Right renal pelvis (tissue), 4 donors: ENCODE results near the gene KNDC1. TPM values are rescaled to one million over a fixed set of nuclear protein-coding genes. Genes with fewer than 3 reads are reported as not detected.
"Not testable (repeated sequence)": the region's sequence is repeated elsewhere in the genome, so short reads cannot be mapped to it uniquely, and the experiment has no call there.

ENCODE experiments used
- DNase-seq, 4 donors: peaks; one replicate each; pipeline ENCODE4 v3.0.0-alpha.2; 2013; ENCODE audit warnings: low read depth in 4 of 4, low spot score in 3 of 4, missing footprints in 1 of 4
- polyA plus RNA-seq, 4 donors: library from polyadenylated mRNA; unstranded; fragments of 120-200 nt; gene quantifications; one replicate each; pipeline ENCODE4 v1.2.1, GENCODE V29; 2013; ENCODE audit not compliant: insufficient read length in 4 of 4

KNDC1 gene
- polyA plus RNA-seq, 4 donors = 5.9 to 9.9 (median 7.1) TPM

- DNase-seq = no peak
Observed at GRCh38 chr10:133139551-133140065, 20.4 kb upstream of the KNDC1 start.

- DNase-seq = no peak
Observed at GRCh38 chr10:133140417-133141143, 19.4 kb upstream of the KNDC1 start.

- DNase-seq = no peak
Observed at GRCh38 chr10:133141144-133141957, 18.7 kb upstream of the KNDC1 start.

GRCh38 chr10:133141958-133142340, 18.1 kb upstream of the KNDC1 start:
- DNase-seq = no peak

- no peak for DNase-seq
Observed at GRCh38 chr10:133142523-133143199, 17.4 kb upstream of the KNDC1 start.

- no peak for DNase-seq
Observed at GRCh38 chr10:133143200-133143533, 16.9 kb upstream of the KNDC1 start.

DNA sequence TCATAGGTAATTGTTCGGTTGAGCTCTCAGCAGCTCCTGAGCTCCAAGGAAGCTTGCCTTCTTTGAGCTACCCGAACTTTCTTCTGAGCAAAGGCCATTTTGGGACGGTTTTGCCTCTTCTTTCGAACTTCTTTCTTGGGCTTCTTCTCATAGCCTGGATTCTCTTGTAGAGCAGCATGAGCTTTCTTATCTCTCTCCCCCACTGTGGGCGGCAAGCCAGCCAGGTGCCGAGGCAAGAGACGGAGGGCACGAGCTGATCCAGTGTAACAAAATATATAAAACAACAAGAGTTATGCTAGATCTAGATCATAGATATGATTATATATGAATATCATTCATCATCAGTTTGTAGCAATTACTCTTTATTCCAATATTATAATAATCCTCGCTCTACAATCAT, 16.5 kb upstream of the KNDC1 start:
- no peak for DNase-seq

DNA sequence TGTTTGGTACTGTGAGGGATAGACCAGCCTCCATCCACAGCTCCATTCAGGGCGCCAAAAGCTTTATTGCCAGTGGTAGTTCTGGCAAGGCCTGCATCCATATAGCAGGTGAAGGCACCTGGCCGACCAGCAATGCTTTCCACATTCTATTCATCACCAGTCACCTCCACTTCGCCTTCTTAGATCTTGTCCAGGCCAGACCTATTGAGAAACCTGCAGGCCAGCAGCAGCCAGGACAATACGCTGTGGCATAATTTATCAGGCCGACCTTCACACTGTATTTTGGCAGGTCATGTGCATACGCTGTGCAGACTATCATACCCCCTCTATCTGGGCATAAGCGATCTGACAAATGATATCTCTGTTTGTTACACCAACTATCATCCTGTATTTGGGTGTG, 15.2 kb upstream of the KNDC1 start:
- DNase-seq = no peak

- DNase-seq = no peak
Observed at GRCh38 chr10:133150226-133150625, 9.8 kb upstream of the KNDC1 start.

GRCh38 chr10:133150656-133151055, 9.4 kb upstream of the KNDC1 start:
- DNase-seq = no peak

GRCh38 chr10:133151071-133151470, 8.9 kb upstream of the KNDC1 start:
- not testable (repeated sequence) for DNase-seq

- no peak for DNase-seq
Observed at GRCh38 chr10:133151543-133151972, 8.5 kb upstream of the KNDC1 start.

DNA sequence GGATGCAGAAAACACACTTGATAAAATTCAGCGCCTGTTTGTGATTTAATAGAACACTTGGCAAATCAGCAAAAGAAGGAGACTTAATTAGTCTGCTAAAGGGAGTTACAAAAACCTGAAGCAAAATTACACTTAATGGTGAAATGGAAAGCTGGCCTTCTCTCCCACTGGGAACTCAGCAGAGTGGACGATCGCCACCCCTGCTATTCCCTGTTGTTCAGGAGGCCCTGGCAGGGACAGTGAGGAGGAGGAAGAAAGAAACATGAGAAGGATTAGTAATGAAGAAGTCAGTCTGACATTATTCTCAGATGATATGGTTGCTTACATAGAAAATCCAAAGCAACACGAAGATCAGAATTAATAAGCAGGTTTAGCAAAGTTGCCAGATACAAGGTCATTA, 5.6 kb upstream of the KNDC1 start:
- no peak for DNase-seq

- DNase-seq = no peak
Observed at GRCh38 chr10:133154996-133155778, 4.8 kb upstream of the KNDC1 start.

DNA sequence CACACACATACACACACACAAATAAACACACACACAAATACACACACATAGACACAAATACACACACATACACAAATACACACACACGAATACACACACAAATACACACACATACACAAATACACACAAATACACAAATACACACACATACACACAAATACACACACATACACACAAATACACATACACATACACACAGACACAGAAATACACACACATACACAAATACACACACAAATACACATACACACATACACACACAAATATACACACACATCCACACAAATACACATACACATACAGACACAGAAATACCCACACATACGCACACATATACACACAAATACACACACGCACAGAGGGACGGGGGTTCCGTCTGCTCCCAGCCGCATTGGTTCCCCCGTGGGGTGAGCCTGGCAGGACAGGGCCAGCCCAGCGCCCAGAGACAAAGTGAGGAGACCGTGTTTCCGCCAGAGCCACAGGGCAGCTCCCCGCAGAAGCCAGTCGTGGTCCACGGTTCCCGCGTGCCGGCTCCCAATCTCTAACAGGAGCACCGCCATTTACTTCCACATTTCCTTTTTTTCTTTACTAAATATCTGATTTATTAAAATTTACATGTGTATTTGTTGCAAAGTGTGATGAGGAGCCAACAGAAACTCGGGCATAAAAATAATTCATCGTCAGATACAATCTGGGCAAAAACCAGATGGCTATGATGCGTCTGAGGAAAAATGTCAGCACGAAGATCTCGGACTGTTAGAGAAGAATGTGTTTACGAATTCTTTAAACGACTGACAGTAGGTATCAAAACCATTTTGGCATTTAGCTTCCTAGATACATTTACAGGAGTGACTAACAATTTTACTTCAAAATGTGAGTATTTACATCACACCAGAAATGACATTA, 3.1 kb upstream of the KNDC1 start:
- no peak for DNase-seq

GRCh38 chr10:133157662-133158436, 2.2 kb upstream of the KNDC1 start:
- DNase-seq = no peak

DNA sequence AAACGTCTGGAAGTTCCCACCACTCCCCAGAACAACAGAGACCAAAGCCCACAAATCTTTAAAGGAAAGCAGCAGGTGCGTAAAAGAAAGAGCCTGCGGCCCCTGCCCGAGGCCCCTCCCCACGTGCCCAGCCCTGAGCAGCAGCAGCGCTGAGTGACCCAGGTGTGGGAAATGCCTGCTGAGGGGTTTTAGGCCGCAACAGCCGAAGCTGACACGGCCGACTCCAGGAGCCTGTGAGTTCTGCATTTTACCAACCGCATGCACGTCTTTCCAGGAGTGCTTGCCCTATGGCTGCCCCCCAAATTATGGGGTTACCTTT, 1.6 kb upstream of the KNDC1 start:
- no peak for DNase-seq

DNA sequence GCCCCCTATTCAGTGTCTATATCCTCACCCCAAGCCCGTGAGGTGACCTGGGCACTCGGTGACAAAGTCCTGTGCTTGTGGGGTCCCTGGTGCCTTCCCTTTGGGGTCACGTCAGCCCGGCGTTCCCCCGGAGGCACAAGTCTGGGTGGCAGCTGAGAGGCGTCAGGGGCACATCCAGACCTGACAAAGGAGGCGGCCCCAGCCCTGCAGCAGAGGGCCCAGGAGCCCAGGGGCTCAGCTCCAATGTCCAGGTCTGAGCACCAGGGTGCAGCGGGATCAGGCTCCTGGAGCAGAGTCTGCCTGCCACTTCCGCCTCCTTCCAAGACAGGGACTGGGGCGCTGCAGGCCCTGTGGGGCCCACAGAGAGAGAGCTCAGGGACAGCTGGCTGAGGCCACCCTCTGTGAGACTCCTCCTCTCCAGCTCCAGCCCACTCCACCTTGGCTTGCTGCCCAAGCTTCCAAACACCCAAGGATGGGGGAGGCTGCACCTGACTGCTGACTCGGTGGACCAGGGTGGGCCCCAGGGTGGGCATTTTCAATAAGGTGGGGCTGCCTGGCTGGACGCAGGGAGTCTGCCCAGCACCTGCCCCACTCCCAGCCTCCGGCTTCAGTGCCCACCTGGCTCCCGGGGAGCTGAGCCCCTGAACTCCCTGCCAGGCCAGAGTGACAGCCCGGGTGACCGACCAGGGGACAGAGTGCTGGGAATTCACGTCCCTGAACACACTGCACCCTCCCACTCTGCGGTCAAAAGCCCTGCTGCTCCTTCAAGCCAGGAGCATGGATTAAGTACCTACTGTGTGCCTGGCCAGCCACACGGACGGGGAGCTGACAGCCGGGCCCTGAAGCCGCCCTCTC, 1.0 kb upstream of the KNDC1 start:
- peak in 1 of 4 donors; percentile 59 for DNase-seq
